HepG2 (cell line): Measurements from ENCODE around the gene TM4SF18. TPM values are rescaled to one million over a fixed set of nuclear protein-coding genes. Genes with fewer than 3 reads are reported as not detected.

Experiments used
- AKAP8 ChIP-seq: sonication (generic); formaldehyde crosslinking; IDR thresholded peaks from 2 replicates; pipeline ENCODE4 v1.5.1; 2020; ENCODE audit warnings: mild to moderate bottlenecking, missing genetic modification reagents
- CTCF ChIP-seq: sonication (generic); formaldehyde crosslinking; IDR thresholded peaks from 2 replicates; pipeline ENCODE4 v1.5.0; 2020; ENCODE audit warnings: mild to moderate bottlenecking, missing genetic modification reagents, moderate library complexity
- DBP ChIP-seq: sonication (generic); formaldehyde crosslinking; IDR thresholded peaks from 2 replicates; pipeline ENCODE4 v1.4.0; 2020; ENCODE audit warnings: missing genetic modification reagents; ENCODE audit errors: not compliant biosample characterization
- SP1 ChIP-seq, 2 experiments: fragments of 450-650 bp in 1 of 2; sonication (generic) in 1 of 2; formaldehyde crosslinking in 1 of 2; IDR thresholded peaks; 2 replicates each; pipeline versions ENCODE4 v1.4.0 to v1.6.1; 2016 to 2020; ENCODE audit warnings: missing genetic modification reagents in 1 of 2
- TFDP2 ChIP-seq: sonication (generic); formaldehyde crosslinking; IDR thresholded peaks from 2 replicates; pipeline ENCODE4 v1.4.0; 2020; ENCODE audit warnings: missing genetic modification reagents
- XRCC5 ChIP-seq: fragments of 200-400 bp; formaldehyde crosslinking; optimal IDR thresholded peaks from 2 replicates; pipeline ENCODE3; 2017; ENCODE audit warnings: mild to moderate bottlenecking, low read length
- ZBTB10 ChIP-seq: sonication (generic); formaldehyde crosslinking; IDR thresholded peaks from 2 replicates; pipeline ENCODE4 v1.4.0; 2020; ENCODE audit warnings: missing genetic modification reagents, borderline replicate concordance
- ZFP41 ChIP-seq: sonication (generic); formaldehyde crosslinking; IDR thresholded peaks from 2 replicates; pipeline ENCODE4 v1.4.0; 2020; ENCODE audit warnings: mild to moderate bottlenecking, missing genetic modification reagents, borderline replicate concordance
- ZHX1 ChIP-seq: sonication (generic); formaldehyde crosslinking; IDR thresholded peaks from 2 replicates; pipeline ENCODE4 v1.8.1; 2022; ENCODE audit warnings: low read depth, mild to moderate bottlenecking, missing genetic modification reagents
- ZNF318 ChIP-seq: sonication (generic); formaldehyde crosslinking; IDR thresholded peaks from 2 replicates; pipeline ENCODE4 v1.4.0; 2020; ENCODE audit warnings: mild to moderate bottlenecking, missing genetic modification reagents
- polyA plus RNA-seq, 8 experiments: library from polyadenylated mRNA; depleted of rRNA in 3 of 8; stranded (reverse) in 7 of 8; unstranded in 1 of 8; fragments of >200 nt; fragmentation: Illumina TruSeq in 4 of 8; extraction: Trizol in 4 of 8; gene quantifications; 2 replicates each; pipeline versions ENCODE4 v1.2.1 to v1.2.3, GENCODE V29; 2011 to 2016; ENCODE audit warnings: low read depth in 4 of 8, missing spikeins in 1 of 8, mixed read lengths in 1 of 8; ENCODE audit not compliant: insufficient read depth in 1 of 8
- total RNA-seq, 5 experiments: library from RNA; depleted of rRNA; stranded (reverse); fragments of >200 nt; fragmentation: Illumina TruSeq; extraction: Trizol; gene quantifications; 2 replicates each; pipeline ENCODE4 v1.2.3, GENCODE V29; 2016; ENCODE audit warnings: low read depth in 1 of 5

Gene TM4SF18
- total and polyA plus RNA-seq, 2 of the 13 experiments (the other 11 are each of a cell fraction or from before 2014, with no cell fraction given), result 0.15 TPM; not detected in 1

- TF ChIP-seq DBP (CRISPR knock-in tag), result no peak
- TF ChIP-seq SP1 (IDR thresholded peaks at IDR 0.05), result no peak
- no peak for TF ChIP-seq SP1 (CRISPR knock-in tag; IDR thresholded peaks at IDR 0.05)
- no peak for TF ChIP-seq ZBTB10 (CRISPR knock-in tag)
- no peak for TF ChIP-seq TFDP2 (CRISPR knock-in tag)
- TF ChIP-seq ZHX1 (CRISPR knock-in tag), result no peak
- no peak for TF ChIP-seq AKAP8 (CRISPR knock-in tag)
- no peak for TF ChIP-seq XRCC5
- TF ChIP-seq ZNF318, result no peak
- no peak for TF ChIP-seq CTCF (CRISPR knock-in tag)
- no peak for TF ChIP-seq ZFP41
These were observed 56.1 kb downstream of the TM4SF18 start (continued) for GRCh38 chr3:149277331-149277813.
